Activated CD4-positive, alpha-beta T cell treated with anti-CD3 and anti-CD28 coated beads, Interleukin-10, Interleukin-2, amounts not matched to agents 100 ng/mL and 50 ng/mL, durations not matched to agents 16 hours and 8 hours (primary cell): ENCODE measurements around the gene BRINP3.
"Not testable (repeated sequence)": the region's sequence is repeated elsewhere in the genome, so short reads cannot be mapped to it uniquely, and the experiment has no call there.

Source experiments
- DNase-seq: peaks from one replicate; pipeline ENCODE4 v3.0.0-alpha.2; 2020

The BRINP3 gene

GRCh38 chr1:190175320-190175719 is 302.3 kb downstream of the BRINP3 start:
- DNase-seq = no peak

- DNase-seq = no peak
Observed at GRCh38 chr1:190172651-190173430, 304.8 kb downstream of the BRINP3 start.

GRCh38 chr1:190170321-190170720 is 307.3 kb downstream of the BRINP3 start:
- DNase-seq = no peak

GRCh38 chr1:190169311-190170067 is 308.2 kb downstream of the BRINP3 start:
- DNase-seq = no peak

GRCh38 chr1:190168893-190169280 is 308.8 kb downstream of the BRINP3 start:
- no peak for DNase-seq

GRCh38 chr1:190168116-190168892 is 309.4 kb downstream of the BRINP3 start:
- DNase-seq = no peak

- no peak for DNase-seq
Observed at GRCh38 chr1:190159146-190159545, 318.5 kb downstream of the BRINP3 start.

- DNase-seq = no peak
Observed at GRCh38 chr1:190154744-190155143, 322.9 kb downstream of the BRINP3 start.

GRCh38 chr1:190147616-190148015 is 330.0 kb downstream of the BRINP3 start:
- no peak for DNase-seq

GRCh38 chr1:190144650-190145049 is 333.0 kb downstream of the BRINP3 start:
- no peak for DNase-seq

GRCh38 chr1:190140644-190141043 is 337.0 kb downstream of the BRINP3 start:
- no peak for DNase-seq

- no peak for DNase-seq
Observed at GRCh38 chr1:190138702-190139101, 339.0 kb downstream of the BRINP3 start.

- no peak for DNase-seq
Observed at GRCh38 chr1:190138266-190138665, 339.4 kb downstream of the BRINP3 start.

GRCh38 chr1:190129366-190129765 is 348.3 kb downstream of the BRINP3 start:
- DNase-seq = no peak

GRCh38 chr1:190126728-190127127 is 350.9 kb downstream of the BRINP3 start:
- DNase-seq = no peak

GRCh38 chr1:190124068-190124467 is 353.6 kb downstream of the BRINP3 start:
- DNase-seq = no peak

- DNase-seq = not testable (repeated sequence)
Observed at GRCh38 chr1:190120564-190120963, 357.1 kb downstream of the BRINP3 start.

GRCh38 chr1:190119683-190120082 is 358.0 kb downstream of the BRINP3 start:
- no peak for DNase-seq

GRCh38 chr1:190116921-190117320 is 360.7 kb downstream of the BRINP3 start:
- no peak for DNase-seq

GRCh38 chr1:190104961-190105360 is 372.7 kb downstream of the BRINP3 start:
- DNase-seq = no peak

GRCh38 chr1:190102757-190103326 is 374.8 kb downstream of the BRINP3 start:
- DNase-seq = no peak

GRCh38 chr1:190101756-190102155 is 375.9 kb downstream of the BRINP3 start:
- no peak for DNase-seq

- DNase-seq = no peak
Observed at GRCh38 chr1:190098756-190099155, 378.9 kb downstream of the BRINP3 start.
